MM.1S (cell line): ENCODE data around the gene SCPEP1.

Source experiments
- DNase-seq: peaks from one replicate; pipeline ENCODE4 v3.0.0-alpha.2; 2015
- H2AFZ ChIP-seq: fragments of 300-600 bp; sonication (generic); 2 replicates; pipeline ENCODE4 v1.6.0; 2016; ENCODE audit warnings: antibody characterized with exemption, low read length
- H3F3A ChIP-seq: fragments of 300-600 bp; sonication (generic); 2 replicates; pipeline ENCODE4 v1.6.1; 2016; ENCODE audit warnings: mild to moderate bottlenecking, antibody characterized with exemption, low read length, moderate library complexity, mixed read lengths; ENCODE audit not compliant: insufficient read depth
- H3K27ac ChIP-seq: fragments of 300-600 bp; sonication (generic); 2 replicates; pipeline ENCODE4 v1.5.1; 2016; ENCODE audit warnings: mild to moderate bottlenecking, low read length
- H3K27me3 ChIP-seq: fragments of 300-600 bp; sonication (generic); replicated peaks from 2 replicates; pipeline ENCODE4 v1.6.0; 2016; ENCODE audit warnings: low read length; ENCODE audit not compliant: insufficient read depth
- H3K36me3 ChIP-seq: fragments of 300-600 bp; sonication (generic); replicated peaks from 2 replicates; pipeline ENCODE4 v1.6.1; 2016; ENCODE audit warnings: mild to moderate bottlenecking, low read length, mixed read lengths; ENCODE audit not compliant: insufficient read depth
- H3K4me1 ChIP-seq: fragments of 300-600 bp; sonication (generic); 2 replicates; pipeline ENCODE4 v1.6.1; 2016; ENCODE audit warnings: low read length, mixed read lengths
- H3K4me2 ChIP-seq: fragments of 300-600 bp; sonication (generic); 2 replicates; pipeline ENCODE4 v1.6.0; 2016; ENCODE audit warnings: low read depth, low read length
- H3K4me3 ChIP-seq: fragments of 300-600 bp; sonication (generic); 2 replicates; pipeline ENCODE4 v1.5.1; 2016; ENCODE audit warnings: low read length, mixed read lengths
- H3K79me2 ChIP-seq: fragments of 300-600 bp; sonication (generic); 2 replicates; pipeline ENCODE4 v1.6.1; 2016; ENCODE audit warnings: mixed run types, low read length, mixed read lengths
- H3K9ac ChIP-seq: fragments of 300-600 bp; sonication (generic); 2 replicates; pipeline ENCODE4 v1.6.1; 2016; ENCODE audit warnings: low read length, mixed read lengths
- H3K9me2 ChIP-seq: fragments of 300-600 bp; sonication (generic); replicated peaks from 2 replicates; pipeline ENCODE4 v1.6.1; 2016; ENCODE audit warnings: mild to moderate bottlenecking, low read length, mixed read lengths; ENCODE audit not compliant: insufficient read depth
- H3K9me3 ChIP-seq: fragments of 300-600 bp; sonication (generic); replicated peaks from 2 replicates; pipeline ENCODE4 v1.6.1; 2016; ENCODE audit warnings: mild to moderate bottlenecking, low read length, mixed read lengths; ENCODE audit not compliant: insufficient read depth
- H4K20me1 ChIP-seq: fragments of 300-600 bp; sonication (generic); 2 replicates; pipeline ENCODE4 v1.6.1; 2016; ENCODE audit warnings: mild to moderate bottlenecking, low read length, moderate library complexity, mixed read lengths; ENCODE audit not compliant: insufficient read depth
- EZH2 ChIP-seq: fragments of 300-600 bp; sonication (generic); optimal IDR thresholded peaks from 2 replicates; pipeline ENCODE3; 2017; ENCODE audit warnings: low read depth, mild to moderate bottlenecking, antibody characterized with exemption, low read length, mixed read lengths
- EZH2phosphoT487 ChIP-seq: fragments of 300-600 bp; sonication (generic); IDR thresholded peaks from 2 replicates; pipeline ENCODE4 v1.6.1; 2018; ENCODE audit warnings: antibody characterized with exemption, low read length
- TF ChIP-seq, protein P1 (sequence below): fragments of 300-600 bp; sonication (generic); IDR thresholded peaks from 2 replicates; pipeline ENCODE4 v1.5.1; 2016; ENCODE audit warnings: antibody characterized with exemption, low read length, mixed read lengths

Gene SCPEP1

DNA sequence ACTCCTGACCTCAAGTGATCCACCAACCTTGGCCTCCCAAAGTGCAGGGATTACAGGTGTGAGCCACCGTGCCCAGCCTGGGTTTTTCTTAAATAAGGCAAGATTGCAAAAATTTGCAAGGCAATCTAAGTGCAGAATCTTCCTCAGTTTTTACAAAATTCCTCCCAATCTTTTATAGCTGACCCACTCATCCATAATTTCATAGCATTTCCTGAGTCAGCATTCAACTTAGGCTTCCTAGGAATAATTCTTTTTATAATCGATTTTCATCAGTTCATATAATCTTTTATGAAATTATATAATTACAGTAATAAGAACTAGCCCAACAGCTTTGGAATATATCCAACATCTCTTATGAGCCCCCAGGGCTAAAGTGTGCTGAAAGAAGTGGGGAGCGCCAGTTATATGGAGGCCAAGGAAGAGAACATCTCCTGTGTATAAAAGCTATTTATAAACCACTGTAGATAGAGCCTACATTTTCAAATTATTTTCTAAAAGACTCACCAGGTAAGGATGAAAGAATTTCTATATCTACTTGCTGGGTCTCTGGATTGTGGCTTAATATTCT is 31.9 kb upstream of the SCPEP1 start:
- Histone ChIP-seq H3K9ac (no peak overlapping the region), H3K79me2 (no peaks in the 10 kb centered on the region), H4K20me1 (no peaks in the 10 kb centered on the region), H3K4me2 (no peak overlapping the region), H3K27me3 (no peaks in the 10 kb centered on the region), H3K9me2 (no peaks in the 10 kb centered on the region), H3K4me1 (no peaks in the 10 kb centered on the region), H2AFZ (no peak overlapping the region), H3F3A (no peaks in the 10 kb centered on the region), H3K36me3 (peaks cover 10% of the 10 kb centered on the region; the same call in 1 of the 2 replicates), H3K27ac (no peak overlapping the region), H3K4me3 (no peak overlapping the region), H3K9me3 (no peaks in the 10 kb centered on the region)
- DNase-seq: no peak
- TF ChIP-seq EZH2phosphoT487 (no peak), EZH2 (no peak)
- TF ChIP-seq, protein P1, sequence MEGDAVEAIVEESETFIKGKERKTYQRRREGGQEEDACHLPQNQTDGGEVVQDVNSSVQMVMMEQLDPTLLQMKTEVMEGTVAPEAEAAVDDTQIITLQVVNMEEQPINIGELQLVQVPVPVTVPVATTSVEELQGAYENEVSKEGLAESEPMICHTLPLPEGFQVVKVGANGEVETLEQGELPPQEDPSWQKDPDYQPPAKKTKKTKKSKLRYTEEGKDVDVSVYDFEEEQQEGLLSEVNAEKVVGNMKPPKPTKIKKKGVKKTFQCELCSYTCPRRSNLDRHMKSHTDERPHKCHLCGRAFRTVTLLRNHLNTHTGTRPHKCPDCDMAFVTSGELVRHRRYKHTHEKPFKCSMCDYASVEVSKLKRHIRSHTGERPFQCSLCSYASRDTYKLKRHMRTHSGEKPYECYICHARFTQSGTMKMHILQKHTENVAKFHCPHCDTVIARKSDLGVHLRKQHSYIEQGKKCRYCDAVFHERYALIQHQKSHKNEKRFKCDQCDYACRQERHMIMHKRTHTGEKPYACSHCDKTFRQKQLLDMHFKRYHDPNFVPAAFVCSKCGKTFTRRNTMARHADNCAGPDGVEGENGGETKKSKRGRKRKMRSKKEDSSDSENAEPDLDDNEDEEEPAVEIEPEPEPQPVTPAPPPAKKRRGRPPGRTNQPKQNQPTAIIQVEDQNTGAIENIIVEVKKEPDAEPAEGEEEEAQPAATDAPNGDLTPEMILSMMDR: no peak

DNA sequence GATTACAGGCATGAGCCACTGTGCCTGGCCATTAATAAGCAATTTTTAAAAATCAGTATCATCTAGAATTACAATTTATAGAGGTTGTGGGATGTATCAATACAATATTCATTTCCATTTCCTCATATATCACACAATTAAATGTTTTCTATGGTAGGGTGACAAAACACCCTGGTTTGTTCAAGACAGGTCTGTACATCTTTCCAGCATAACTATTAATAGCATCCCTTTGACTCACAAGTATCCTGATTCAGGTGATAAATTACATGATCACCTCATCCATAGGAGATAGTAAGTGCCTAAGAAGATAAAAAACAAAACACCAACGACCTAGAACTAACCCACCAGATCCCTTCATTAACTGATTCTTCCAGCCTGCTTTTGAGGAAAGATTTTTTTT is 30.2 kb upstream of the SCPEP1 start:
- Histone ChIP-seq H3K4me1 (no peaks in the 10 kb centered on the region), H3F3A (no peaks in the 10 kb centered on the region), H2AFZ (no peak overlapping the region), H3K9ac (no peak overlapping the region), H3K4me2 (no peak overlapping the region), H3K9me2 (no peaks in the 10 kb centered on the region), H3K4me3 (no peak overlapping the region), H3K27ac (no peak overlapping the region), H4K20me1 (no peaks in the 10 kb centered on the region), H3K27me3 (no peaks in the 10 kb centered on the region), H3K79me2 (peaks cover 9% of the 10 kb centered on the region), H3K9me3 (no peaks in the 10 kb centered on the region), H3K36me3 (peaks cover 10% of the 10 kb centered on the region; the same call in 1 of the 2 replicates)
- no peak for DNase-seq
- TF ChIP-seq EZH2phosphoT487 (no peak), EZH2 (no peak)
- TF ChIP-seq, protein P1: no peak

DNA sequence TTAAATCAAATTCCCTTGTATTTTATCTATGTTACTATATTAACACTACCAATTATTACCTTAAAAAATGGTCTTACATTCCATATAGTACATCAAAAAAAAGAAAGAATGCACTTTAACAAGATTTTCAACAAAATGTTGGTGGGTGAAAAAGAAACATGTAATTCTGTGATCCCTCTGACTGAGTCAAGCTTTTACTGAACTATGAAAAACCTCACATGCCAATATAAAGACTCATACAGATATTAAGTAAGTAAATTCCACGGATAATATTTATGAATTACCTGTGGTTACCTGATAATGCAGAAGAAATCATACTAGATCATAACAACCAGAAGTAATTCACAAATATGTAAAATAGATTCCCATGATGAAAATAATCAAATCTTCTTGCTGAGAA is 29.4 kb upstream of the SCPEP1 start:
- no peak overlapping the region for H3K4me2 ChIP-seq
- no peaks in the 10 kb centered on the region for H3F3A ChIP-seq
- peaks cover 7% of the 10 kb centered on the region; the same call in 1 of the 2 replicates for H3K36me3 ChIP-seq
- H3K9ac ChIP-seq: no peak overlapping the region
- H3K27me3 ChIP-seq: no peaks in the 10 kb centered on the region
- no peaks in the 10 kb centered on the region for H3K9me3 ChIP-seq
- H4K20me1 ChIP-seq: no peaks in the 10 kb centered on the region
- TF ChIP-seq, protein P1: no peak
- peaks cover 14% of the 10 kb centered on the region for H3K79me2 ChIP-seq
- H3K27ac ChIP-seq: no peak overlapping the region
- H3K4me1 ChIP-seq: no peaks in the 10 kb centered on the region
- H2AFZ ChIP-seq: no peak overlapping the region
- no peak for DNase-seq
- no peak overlapping the region for H3K4me3 ChIP-seq
- no peaks in the 10 kb centered on the region for H3K9me2 ChIP-seq
